HG02981 (cell line): Measurements from ENCODE around the gene ZDHHC16.
"Not testable (repeated sequence)": the region's sequence is repeated elsewhere in the genome, so short reads cannot be mapped to it uniquely, and the experiment has no call there.

ENCODE experiments used
- ATAC-seq: cut with Tn5 transposase; IDR thresholded peaks from one replicate; pipeline ENCODE4 v1.9.1; 2021; ENCODE audit warnings: mild to moderate bottlenecking, moderate library complexity; ENCODE audit not compliant: unreplicated experiment

Gene ZDHHC16

DNA sequence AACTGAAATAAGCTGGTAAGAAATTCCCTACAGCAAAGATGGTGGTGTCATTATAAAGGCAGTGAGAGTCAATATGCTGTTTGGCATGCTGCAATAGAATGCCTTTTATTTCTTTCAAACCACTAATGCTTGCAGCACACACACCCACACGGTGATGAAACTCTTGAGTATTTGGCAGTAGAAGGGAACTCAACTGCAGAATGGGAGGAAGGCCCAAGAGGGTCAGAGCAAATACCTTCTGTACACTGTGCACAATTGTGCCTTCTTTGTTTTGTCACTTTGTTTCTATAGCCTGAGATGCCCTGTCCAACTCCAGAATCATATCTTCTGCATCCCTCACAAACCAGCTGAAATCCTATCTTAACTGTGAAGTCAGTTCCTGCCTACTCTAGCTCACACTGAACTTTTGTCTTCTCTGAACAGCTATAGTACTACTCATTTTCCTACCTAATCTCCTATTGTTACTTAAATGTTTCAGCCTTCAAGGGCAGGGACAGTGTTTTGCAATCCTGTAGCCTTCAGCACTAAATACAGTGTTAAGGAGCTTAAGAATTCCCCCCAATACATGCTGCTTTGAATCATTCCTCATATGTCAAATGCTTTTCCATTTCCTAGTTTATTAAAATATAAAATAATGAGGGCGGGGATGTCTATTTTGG, 30.1 kb downstream of the ZDHHC16 start:
- ATAC-seq = no peak

DNA sequence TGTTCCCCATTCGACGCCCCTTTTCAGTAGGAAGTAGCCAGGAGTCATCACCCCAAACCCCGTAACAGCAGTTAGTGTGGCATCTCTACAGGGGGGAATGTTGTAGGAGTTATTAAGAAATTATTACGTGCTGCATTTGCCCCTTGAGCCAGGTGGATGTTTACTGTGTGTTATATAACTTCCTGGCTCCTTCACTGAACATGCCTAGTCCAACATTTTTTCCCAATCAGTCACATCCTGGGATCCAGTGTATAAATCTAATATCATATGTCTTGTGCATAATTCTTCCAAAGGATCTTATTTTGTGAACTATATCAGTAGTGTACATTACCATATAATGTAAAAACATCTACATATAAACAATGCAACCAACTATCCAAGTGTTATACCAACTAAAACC, 33.4 kb downstream of the ZDHHC16 start:
- not testable (repeated sequence) for ATAC-seq

DNA sequence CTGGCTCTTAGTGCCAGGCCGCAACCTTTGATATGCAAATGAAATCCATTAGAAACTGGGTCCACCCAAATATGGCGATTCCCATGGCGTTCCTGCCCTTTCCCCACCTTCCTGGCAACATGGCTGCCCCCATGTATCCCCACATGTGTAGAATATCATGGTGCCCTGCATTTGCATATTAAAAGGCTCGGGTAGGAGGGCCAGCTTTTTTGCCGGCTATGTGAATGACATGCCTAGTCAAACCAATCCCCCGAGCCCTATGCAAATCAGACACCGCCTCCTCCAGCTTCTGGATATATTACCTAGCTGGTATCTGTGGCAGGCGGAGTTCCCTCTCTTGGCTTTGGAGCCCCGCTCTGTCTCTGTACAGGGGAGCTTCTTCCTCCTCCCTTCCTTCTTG, 34.0 kb downstream of the ZDHHC16 start:
- no peak for ATAC-seq

DNA sequence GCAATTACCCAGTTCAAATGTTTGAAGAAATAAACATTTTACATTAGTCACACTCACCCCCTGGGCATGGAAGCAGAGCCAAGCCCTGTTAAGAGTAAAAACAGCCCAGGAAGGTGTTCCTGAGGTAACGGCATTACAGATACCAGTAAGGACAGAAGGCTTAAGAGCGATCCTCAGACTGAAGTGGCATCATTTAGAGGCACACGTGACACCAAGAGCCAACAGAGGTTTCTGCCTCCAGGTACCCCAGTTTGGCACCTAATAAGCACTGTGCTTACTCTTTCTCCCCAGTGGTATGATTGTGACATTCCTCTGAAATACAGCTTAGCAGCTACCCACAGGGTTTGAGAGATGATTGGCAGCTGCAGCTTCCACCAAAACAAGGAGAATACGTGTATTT, 35.1 kb downstream of the ZDHHC16 start:
- no peak for ATAC-seq

- ATAC-seq = no peak
These were observed 36.4 kb downstream of the ZDHHC16 start for GRCh38 chr10:97482381-97482780.

GRCh38 chr10:97483506-97483905, 37.5 kb downstream of the ZDHHC16 start:
- no peak for ATAC-seq

GRCh38 chr10:97483921-97484320, 37.9 kb downstream of the ZDHHC16 start:
- no peak for ATAC-seq

- ATAC-seq = no peak
These were observed 39.8 kb downstream of the ZDHHC16 start for GRCh38 chr10:97485647-97486281.

DNA sequence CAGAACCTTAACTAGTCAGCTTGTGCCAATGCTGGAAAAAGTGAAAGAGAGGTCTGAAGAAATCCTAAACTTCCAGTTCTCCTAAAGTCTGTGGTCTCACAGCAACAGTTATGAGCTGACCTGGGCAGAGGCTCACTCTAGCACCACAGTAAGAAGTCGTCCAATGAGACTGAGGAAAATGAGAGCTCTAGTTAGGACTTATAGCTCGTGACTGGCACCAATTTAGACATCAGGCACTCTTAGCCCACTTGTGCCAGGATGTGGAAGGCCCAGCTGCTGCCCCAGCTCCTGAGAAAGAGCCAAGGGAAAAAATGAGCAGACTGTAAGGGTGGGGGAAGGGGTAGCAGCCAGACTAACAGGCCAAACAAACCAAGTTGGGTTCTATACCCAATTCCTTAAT, 44.6 kb downstream of the ZDHHC16 start:
- no peak for ATAC-seq

- no peak for ATAC-seq
These were observed 48.2 kb downstream of the ZDHHC16 start for GRCh38 chr10:97494151-97494550.

DNA sequence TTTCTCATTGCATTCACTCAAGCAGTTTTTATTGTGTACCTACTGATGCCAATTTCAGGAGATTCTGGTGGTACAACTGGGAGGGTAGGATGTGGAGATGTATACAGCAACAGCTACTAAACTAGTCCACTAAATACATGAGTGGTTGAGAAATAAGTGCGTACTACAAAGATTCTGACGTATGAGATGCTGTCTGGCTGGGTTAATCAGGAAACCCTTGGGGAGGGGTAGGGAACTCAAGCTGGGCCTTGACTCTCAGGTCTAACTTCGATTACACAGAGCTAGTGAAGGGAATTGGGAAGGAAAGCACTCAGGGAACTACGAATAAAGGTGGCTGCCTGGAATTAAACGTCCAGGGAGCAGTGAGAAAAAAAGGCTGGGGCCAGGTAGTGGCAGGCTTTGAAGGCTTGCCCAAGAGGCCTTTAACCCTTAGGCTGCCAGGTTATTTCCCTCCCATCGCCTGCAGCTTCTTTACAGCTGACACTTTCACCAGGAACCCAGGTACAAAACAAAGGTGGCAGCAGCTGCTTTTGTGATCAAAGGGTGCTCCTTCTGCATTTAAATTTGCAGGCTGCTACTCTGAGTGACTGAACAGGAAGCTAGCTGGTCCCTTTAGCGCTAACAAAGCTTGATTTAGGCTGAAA, 49.0 kb downstream of the ZDHHC16 start:
- no peak for ATAC-seq

GRCh38 chr10:97497572-97498075, 51.6 kb downstream of the ZDHHC16 start:
- ATAC-seq = peak; percentile 27

GRCh38 chr10:97498076-97498840, 52.3 kb downstream of the ZDHHC16 start, which contains the start of gene MMS19:
Gene MMS19, minus strand, starts transcription at chr10:97498422. Its CDS starts 38 bp downstream, at chr10:97498384.
- peak; percentile 93 for ATAC-seq

DNA sequence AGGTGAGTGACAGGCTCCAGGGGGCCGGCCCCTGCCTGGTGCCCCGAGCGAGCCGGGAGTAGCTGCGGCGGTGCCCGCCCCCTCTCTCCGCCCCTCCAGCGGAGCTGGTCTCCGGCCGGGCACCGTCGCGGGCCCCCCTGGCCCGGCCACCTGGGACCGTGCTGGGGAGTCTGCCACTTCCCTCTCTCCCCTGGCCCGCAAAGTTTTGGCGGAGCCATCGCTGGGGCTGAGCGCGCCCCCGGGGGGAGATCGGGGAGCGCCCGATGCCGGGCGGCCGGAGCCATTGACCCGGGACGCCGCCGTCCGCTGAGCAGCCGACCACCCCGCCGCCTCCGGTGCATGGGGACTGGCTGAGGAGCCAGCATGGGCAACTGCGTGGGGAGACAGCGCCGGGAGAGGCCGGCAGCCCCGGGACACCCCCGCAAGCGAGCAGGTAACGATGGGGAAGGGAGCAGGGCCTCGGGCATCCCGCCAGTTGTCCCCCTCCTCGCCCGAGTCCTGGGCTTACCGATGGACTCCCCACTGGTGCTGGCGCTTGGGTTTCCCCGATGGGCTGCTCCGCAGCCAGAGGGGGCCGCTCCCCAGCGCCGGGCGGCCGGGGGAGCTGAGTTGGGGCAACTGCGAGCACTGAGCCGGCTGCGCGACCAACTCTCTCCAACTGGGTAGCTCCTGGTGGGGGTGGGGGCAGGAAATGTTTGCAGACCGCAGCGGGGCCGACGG, 53.0 kb downstream of the ZDHHC16 start, which contains the start of gene UBTD1:
TSS of gene UBTD1 (plus strand) at position 84 of the 720 bp plus-strand sequence. CDS start at position 364, 280 bp downstream.
- peak; percentile 4 for ATAC-seq

DNA sequence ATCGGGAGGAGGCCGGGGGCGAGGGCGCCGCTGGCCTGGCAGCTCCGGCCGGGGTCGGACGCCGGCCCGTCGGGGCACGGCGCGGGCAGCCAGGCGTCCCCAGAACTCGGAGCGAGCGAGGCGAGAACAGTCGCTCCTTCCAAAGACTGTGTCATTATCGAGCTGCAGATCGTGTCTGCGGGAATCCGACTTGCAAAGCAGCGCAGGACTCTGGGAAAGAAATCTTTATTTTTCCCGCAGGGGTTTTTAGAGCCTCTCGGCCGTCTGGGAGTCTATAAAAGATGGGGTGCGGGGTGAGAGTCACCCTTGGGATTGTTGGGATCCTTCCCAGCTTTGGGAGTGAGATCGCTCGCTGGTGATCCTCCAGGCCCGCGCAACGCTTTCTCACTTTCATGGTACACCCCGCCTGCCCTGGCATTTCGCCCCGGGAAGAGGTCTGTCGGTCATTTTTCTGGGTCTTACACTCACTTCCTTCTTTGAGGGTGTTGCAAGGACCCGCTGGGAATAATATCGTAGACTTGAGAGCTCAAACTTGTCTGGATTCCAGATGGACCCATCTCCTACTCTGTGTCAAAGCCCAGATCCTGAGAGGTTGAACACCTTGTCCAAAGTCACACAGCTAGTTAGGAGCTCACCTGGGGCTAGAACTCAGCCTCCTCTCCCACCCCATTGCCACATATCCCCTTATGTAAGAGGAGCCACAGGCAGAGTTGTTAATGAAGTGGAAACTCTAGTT, 53.8 kb downstream of the ZDHHC16 start:
- ATAC-seq = no peak

DNA sequence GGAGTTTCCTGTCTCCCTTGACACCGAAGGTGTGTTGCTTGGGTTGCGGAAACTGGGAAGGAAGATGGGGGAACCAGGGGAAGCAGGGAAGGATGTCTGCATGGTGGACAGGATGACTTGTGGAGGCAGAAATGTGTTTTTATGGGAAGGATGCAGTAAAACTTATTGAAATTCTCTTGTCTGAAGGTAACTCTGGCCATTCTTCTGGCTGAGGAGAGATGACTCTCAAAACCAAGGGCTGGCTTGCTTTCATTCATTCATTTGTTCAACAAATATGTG, 54.3 kb downstream of the ZDHHC16 start:
- ATAC-seq = no peak

GRCh38 chr10:97502916-97503315, 56.9 kb downstream of the ZDHHC16 start:
- no peak for ATAC-seq

- ATAC-seq = no peak
These were observed 57.4 kb downstream of the ZDHHC16 start for GRCh38 chr10:97503406-97503805.

DNA sequence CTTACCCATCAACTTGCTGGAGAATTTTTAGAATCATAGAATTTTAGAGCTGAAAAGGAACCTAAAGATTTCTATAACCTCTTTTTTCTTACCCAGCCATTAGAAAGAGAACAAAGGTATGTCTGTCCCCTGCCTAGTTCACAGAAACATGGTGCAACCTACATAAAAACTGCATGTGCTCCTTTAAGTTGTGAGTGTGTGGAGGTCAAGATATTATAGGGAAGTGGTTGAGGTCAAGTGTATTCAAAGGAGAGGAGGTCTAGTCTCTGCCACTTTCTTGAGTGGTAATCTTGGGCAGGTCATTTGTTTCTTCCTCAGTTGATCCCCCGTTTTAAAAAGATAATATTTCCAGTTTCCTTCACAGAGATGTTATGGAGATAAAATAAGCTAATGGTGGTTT, 59.2 kb downstream of the ZDHHC16 start:
- ATAC-seq = no peak
